WTC11 (cell line): ENCODE data around the gene TDRD3. TPM values are rescaled to one million over a fixed set of nuclear protein-coding genes. Genes with fewer than 3 reads are reported as not detected.

Source experiments
- ATAC-seq: fragments of 200-7000 bp; cut with Tn5 transposase; 2 replicates; pipeline ENCODE4 v1.10.0; 2021; ENCODE audit warnings: mild to moderate bottlenecking, moderate library complexity
- CTCF ChIA-PET: fragments of 300-600 bp; sonication (Branson Sonifier 250); formaldehyde crosslinking; loops from one replicate; lab custom pipeline; 2021; ENCODE audit warnings: antibody characterized with exemption; lab: Charles Lee
- POLR2A ChIA-PET: fragments of 350-600 bp; sonication (Branson Sonifier 250); formaldehyde crosslinking; loops from one replicate; lab custom pipeline; 2021; ENCODE audit warnings: antibody characterized with exemption; lab: Charles Lee
- DNase-seq: peaks from one replicate; pipeline ENCODE4 v3.0.0; 2021; ENCODE audit warnings: low spot score
- H3K27ac Mint-ChIP-seq: 2 replicates; pipeline ENCODE4 v1.8.0; 2021; ENCODE audit warnings: mixed read lengths
- H3K27me3 Mint-ChIP-seq: 2 replicates; pipeline ENCODE4 v1.8.0; 2021; ENCODE audit warnings: low read depth, mild to moderate bottlenecking, moderate library complexity, mixed read lengths
- H3K36me3 Mint-ChIP-seq: 2 replicates; pipeline ENCODE4 v1.8.0; 2021; ENCODE audit warnings: mixed read lengths
- H3K4me1 Mint-ChIP-seq: 2 replicates; pipeline ENCODE4 v1.8.0; 2022; ENCODE audit warnings: mixed read lengths
- H3K4me3 Mint-ChIP-seq: 2 replicates; pipeline ENCODE4 v1.8.0; 2021; ENCODE audit warnings: mild to moderate bottlenecking, moderate library complexity, mixed read lengths
- H3K9me3 Mint-ChIP-seq: 2 replicates; pipeline ENCODE4 v1.8.0; 2021; ENCODE audit warnings: mixed read lengths
- ATF3 ChIP-seq: sonication (generic); formaldehyde crosslinking; conservative IDR thresholded peaks from 2 replicates; pipeline ENCODE4 v1.8.1; 2022; ENCODE audit warnings: mild to moderate bottlenecking, missing genetic modification reagents
- ATF6 ChIP-seq: sonication (generic); formaldehyde crosslinking; IDR thresholded peaks from 2 replicates; pipeline ENCODE4 v1.8.1; 2023; ENCODE audit warnings: mild to moderate bottlenecking, missing genetic modification reagents
- CDX4 ChIP-seq: fragments of 250-450 bp; sonication (Bioruptor Pico); IDR thresholded peaks from 2 replicates; pipeline ENCODE4 v1.9.0; 2021; ENCODE audit warnings: moderate library complexity, mild to moderate bottlenecking, inconsistent platforms, borderline replicate concordance
- CTCF ChIP-seq: fragments of 200-600 bp; IDR thresholded peaks from 2 replicates; pipeline ENCODE4 v1.8.0; 2022; ENCODE audit warnings: antibody characterized with exemption
- E2F1 ChIP-seq: sonication (generic); formaldehyde crosslinking; IDR thresholded peaks from 2 replicates; pipeline ENCODE4 v1.8.0; 2022; ENCODE audit warnings: mild to moderate bottlenecking, missing genetic modification reagents
- ELF4 ChIP-seq: sonication (generic); formaldehyde crosslinking; IDR thresholded peaks from 2 replicates; pipeline ENCODE4 v1.8.1; 2022; ENCODE audit warnings: low read depth, mild to moderate bottlenecking, moderate library complexity, missing genetic modification reagents
- ERG ChIP-seq: fragments of 250-450 bp; sonication (Bioruptor Pico); IDR thresholded peaks from 2 replicates; pipeline ENCODE4 v1.8.0; 2021; ENCODE audit warnings: mild to moderate bottlenecking
- FOXK1 ChIP-seq: sonication (generic); formaldehyde crosslinking; IDR thresholded peaks from 2 replicates; pipeline ENCODE4 v1.8.0; 2022; ENCODE audit warnings: mild to moderate bottlenecking, moderate library complexity, missing genetic modification reagents
- FOXP4 ChIP-seq: sonication (generic); formaldehyde crosslinking; IDR thresholded peaks from 2 replicates; pipeline ENCODE4 v1.8.0; 2022; ENCODE audit warnings: mild to moderate bottlenecking, missing genetic modification reagents
- GABPB1 ChIP-seq: sonication (generic); formaldehyde crosslinking; IDR thresholded peaks from 2 replicates; pipeline ENCODE4 v1.8.1; 2023; ENCODE audit warnings: mild to moderate bottlenecking, missing genetic modification reagents
- IRF2 ChIP-seq: sonication (generic); formaldehyde crosslinking; IDR thresholded peaks from 2 replicates; pipeline ENCODE4 v1.8.0; 2022; ENCODE audit warnings: low read depth, missing genetic modification reagents, borderline replicate concordance
- MAX ChIP-seq: sonication (generic); formaldehyde crosslinking; IDR thresholded peaks from 2 replicates; pipeline ENCODE4 v1.8.0; 2022; ENCODE audit warnings: mild to moderate bottlenecking, missing genetic modification reagents
- NFATC4 ChIP-seq: fragments of 250-450 bp; sonication (Bioruptor Pico); IDR thresholded peaks from 2 replicates; pipeline ENCODE4 v1.9.0; 2021; ENCODE audit warnings: mild to moderate bottlenecking
- NR1H2 ChIP-seq: sonication (generic); formaldehyde crosslinking; IDR thresholded peaks from 2 replicates; pipeline ENCODE4 v1.9.0; 2021; ENCODE audit warnings: mild to moderate bottlenecking, moderate library complexity, missing genetic modification reagents
- RORB ChIP-seq: fragments of 250-450 bp; sonication (Bioruptor Pico); IDR thresholded peaks from 2 replicates; pipeline ENCODE4 v1.9.0; 2021; ENCODE audit warnings: mild to moderate bottlenecking
- SMAD4 ChIP-seq: sonication (generic); formaldehyde crosslinking; IDR thresholded peaks from 2 replicates; pipeline ENCODE4 v1.8.0; 2022; ENCODE audit warnings: mild to moderate bottlenecking, missing genetic modification reagents
- SOX15 ChIP-seq: fragments of 250-450 bp; sonication (Bioruptor Pico); IDR thresholded peaks from 2 replicates; pipeline ENCODE4 v1.9.0; 2021; ENCODE audit warnings: mild to moderate bottlenecking
- TCF7 ChIP-seq: sonication (generic); formaldehyde crosslinking; IDR thresholded peaks from 2 replicates; pipeline ENCODE4 v1.8.0; 2022; ENCODE audit warnings: mild to moderate bottlenecking, low read depth, missing genetic modification reagents, moderate library complexity
- TP53 ChIP-seq: sonication (generic); formaldehyde crosslinking; IDR thresholded peaks from 2 replicates; pipeline ENCODE4 v1.8.1; 2023; ENCODE audit warnings: mild to moderate bottlenecking, missing genetic modification reagents
- USF2 ChIP-seq: sonication (generic); formaldehyde crosslinking; IDR thresholded peaks from 2 replicates; pipeline ENCODE4 v1.8.1; 2023; ENCODE audit warnings: mild to moderate bottlenecking, missing genetic modification reagents, moderate library complexity
- ZBTB43 ChIP-seq: sonication (generic); formaldehyde crosslinking; IDR thresholded peaks from 2 replicates; pipeline ENCODE4 v1.8.1; 2023; ENCODE audit warnings: mild to moderate bottlenecking, missing genetic modification reagents
- ZNF396 ChIP-seq: fragments of 250-450 bp; sonication (Bioruptor Pico); IDR thresholded peaks from 2 replicates; pipeline ENCODE4 v1.8.0; 2021; ENCODE audit warnings: mild to moderate bottlenecking, moderate library complexity, borderline replicate concordance
- total RNA-seq: library from RNA; stranded (reverse); gene quantifications from 3 replicates; pipeline ENCODE4 v1.2.3, GENCODE V29; 2021

Gene TDRD3
- total RNA-seq, 1 experiment from 2014 or later, result 19.5 TPM

GRCh38 chr13:60603049-60603448 lies 206.0 kb downstream of the TDRD3 start:
- POLR2A ChIA-PET, result interaction anchor here (0.5 kb wide), 1 partner anchor 13 kb away, joined by 6 read pairs; no protein-coding TSS in a partner anchor
- H3K9me3 Mint-ChIP-seq, result peaks cover 7% of the 10 kb centered on the region
- H3K27me3 Mint-ChIP-seq, result no peaks in the 10 kb centered on the region
- H3K4me3 Mint-ChIP-seq, result no peak overlapping the region
- no peak overlapping the region for H3K27ac Mint-ChIP-seq
- H3K36me3 Mint-ChIP-seq, result no peaks in the 10 kb centered on the region
- H3K4me1 Mint-ChIP-seq, result peaks cover 6% of the 10 kb centered on the region; the same call in 1 of the 2 replicates
- no peak for ATAC-seq
- CTCF ChIA-PET, result interaction anchor here (0.7 kb wide), 1 partner anchor 15 kb away, joined by 3 read pairs; no protein-coding TSS in a partner anchor
- DNase-seq, result no peak
- no peak for TF ChIP-seq USF2 (CRISPR knock-in tag)
- TF ChIP-seq RORB (CRISPR knock-in tag), result no peak
- no peak for TF ChIP-seq MAX
- no peak for TF ChIP-seq GABPB1 (CRISPR knock-in tag)
- no peak for TF ChIP-seq TCF7 (CRISPR knock-in tag)
- no peak for TF ChIP-seq ELF4 (CRISPR knock-in tag)
- no peak for TF ChIP-seq ZNF396 (CRISPR knock-in tag)
- no peak for TF ChIP-seq ATF6
- no peak for TF ChIP-seq FOXP4 (CRISPR knock-in tag)
- no peak for TF ChIP-seq CDX4
- no peak for TF ChIP-seq SOX15 (CRISPR knock-in tag)
- TF ChIP-seq E2F1 (CRISPR knock-in tag), result no peak
- TF ChIP-seq CTCF, result no peak
- TF ChIP-seq ATF3 (CRISPR knock-in tag), result no peak
- no peak for TF ChIP-seq NR1H2 (CRISPR knock-in tag)

- Mint-ChIP-seq H3K9me3 (peaks cover 6% of the 10 kb centered on the region), H3K27ac (no peak overlapping the region), H3K27me3 (no peaks in the 10 kb centered on the region), H3K4me1 (0 out of 2 replicates have a peak, but pooled peaks cover 5% of the 10 kb centered on the region), H3K4me3 (no peak overlapping the region), H3K36me3 (no peaks in the 10 kb centered on the region)
- POLR2A ChIA-PET, result no interaction called here
- DNase-seq (no peak), ATAC-seq (no peak)
- CTCF ChIA-PET, result no interaction called here
- TF ChIP-seq CDX4 (no peak), IRF2 (CRISPR knock-in tag) (no peak), NFATC4 (CRISPR knock-in tag) (no peak), FOXK1 (CRISPR knock-in tag) (no peak), ERG (CRISPR knock-in tag) (no peak), SMAD4 (CRISPR knock-in tag) (no peak), ZBTB43 (no peak), TP53 (no peak)
Observed at GRCh38 chr13:60604058-60604457, 207.0 kb downstream of the TDRD3 start.
